Measurements from ENCODE around the gene HK1. TPM values are rescaled to one million over a fixed set of nuclear protein-coding genes. Genes with fewer than 3 reads are reported as not detected.

Gene HK1
- total RNA-seq, 1 donor from 2014 or later = 61.3 TPM

GRCh38 chr10:69402386-69402785 lies 124.1 kb downstream of the HK1 start:
- Mint-ChIP-seq H3K36me3 (ENCODE audit: unreplicated experiment) (peaks cover 35% of the 10 kb centered on the region), H3K9me3 (ENCODE audit: unreplicated experiment) (no peaks in the 10 kb centered on the region), H3K27ac (ENCODE audit: unreplicated experiment) (no peak overlapping the region), H3K27me3 (ENCODE audit: unreplicated experiment) (no peaks in the 10 kb centered on the region), H3K4me3 (ENCODE audit: unreplicated experiment) (no peak overlapping the region), H3K4me1 (ENCODE audit: unreplicated experiment) (peaks cover 13% of the 10 kb centered on the region)
- DNase-seq (ENCODE audit: extremely low spot score, unreplicated experiment) = no peak
- no peak for TF ChIP-seq CTCF (IDR thresholded peaks at IDR 0.05)

- peaks cover 18% of the 10 kb centered on the region for H3K4me1 Mint-ChIP-seq (ENCODE audit: unreplicated experiment)
- no peak overlapping the region for H3K27ac Mint-ChIP-seq (ENCODE audit: unreplicated experiment)
- TF ChIP-seq CTCF (IDR thresholded peaks at IDR 0.05) = no peak
- H3K4me3 Mint-ChIP-seq (ENCODE audit: unreplicated experiment) = no peak overlapping the region
- no peaks in the 10 kb centered on the region for H3K27me3 Mint-ChIP-seq (ENCODE audit: unreplicated experiment)
- DNase-seq (ENCODE audit: extremely low spot score, unreplicated experiment) = no peak
- no peaks in the 10 kb centered on the region for H3K9me3 Mint-ChIP-seq (ENCODE audit: unreplicated experiment)
- peaks cover 35% of the 10 kb centered on the region for H3K36me3 Mint-ChIP-seq (ENCODE audit: unreplicated experiment)
Measured at GRCh38 chr10:69403066-69403465, 124.8 kb downstream of the HK1 start.

GRCh38 chr10:69403519-69403918 lies 125.2 kb downstream of the HK1 start:
- TF ChIP-seq CTCF (IDR thresholded peaks at IDR 0.05) = no peak
- H3K9me3 Mint-ChIP-seq (ENCODE audit: unreplicated experiment) = no peaks in the 10 kb centered on the region
- no peak for DNase-seq (ENCODE audit: extremely low spot score, unreplicated experiment)
- H3K36me3 Mint-ChIP-seq (ENCODE audit: unreplicated experiment) = peaks cover 32% of the 10 kb centered on the region
- peaks cover 23% of the 10 kb centered on the region for H3K4me1 Mint-ChIP-seq (ENCODE audit: unreplicated experiment)
- H3K27me3 Mint-ChIP-seq (ENCODE audit: unreplicated experiment) = no peaks in the 10 kb centered on the region
- H3K4me3 Mint-ChIP-seq (ENCODE audit: unreplicated experiment) = no peak overlapping the region
- H3K27ac Mint-ChIP-seq (ENCODE audit: unreplicated experiment) = no peak overlapping the region

- Mint-ChIP-seq H3K4me3 (ENCODE audit: unreplicated experiment) (no peak overlapping the region), H3K4me1 (ENCODE audit: unreplicated experiment) (peaks cover 24% of the 10 kb centered on the region), H3K27ac (ENCODE audit: unreplicated experiment) (no peak overlapping the region), H3K27me3 (ENCODE audit: unreplicated experiment) (no peaks in the 10 kb centered on the region), H3K36me3 (ENCODE audit: unreplicated experiment) (peaks cover 25% of the 10 kb centered on the region), H3K9me3 (ENCODE audit: unreplicated experiment) (no peaks in the 10 kb centered on the region)
- TF ChIP-seq CTCF (IDR thresholded peaks at IDR 0.05) = no peak
- DNase-seq (ENCODE audit: extremely low spot score, unreplicated experiment) = no peak
Measured at GRCh38 chr10:69404786-69405185, 126.5 kb downstream of the HK1 start.

- H3K9me3 Mint-ChIP-seq (ENCODE audit: unreplicated experiment) = no peaks in the 10 kb centered on the region
- no peak for TF ChIP-seq CTCF (IDR thresholded peaks at IDR 0.05)
- no peak overlapping the region for H3K4me3 Mint-ChIP-seq (ENCODE audit: unreplicated experiment)
- peaks cover 24% of the 10 kb centered on the region for H3K4me1 Mint-ChIP-seq (ENCODE audit: unreplicated experiment)
- H3K36me3 Mint-ChIP-seq (ENCODE audit: unreplicated experiment) = peaks cover 25% of the 10 kb centered on the region
- no peaks in the 10 kb centered on the region for H3K27me3 Mint-ChIP-seq (ENCODE audit: unreplicated experiment)
- DNase-seq (ENCODE audit: extremely low spot score, unreplicated experiment) = no peak
- no peak overlapping the region for H3K27ac Mint-ChIP-seq (ENCODE audit: unreplicated experiment)
Measured at GRCh38 chr10:69405221-69405620, 126.9 kb downstream of the HK1 start.
